Stimulated activated CD4-positive, alpha-beta T cell treated with anti-CD3 and anti-CD28 coated beads, TNF-alpha, amount 100 ng/mL, for 48 hours (primary cell): ENCODE results near the gene MOB1B.
"Not testable (repeated sequence)": the region's sequence is repeated elsewhere in the genome, so short reads cannot be mapped to it uniquely, and the experiment has no call there.

Experiments used
- DNase-seq, 3 donors: peaks; one replicate each; pipeline ENCODE4 v3.0.0-alpha.2; 2020; ENCODE audit warnings: low read depth in 3 of 3

The MOB1B gene

DNA sequence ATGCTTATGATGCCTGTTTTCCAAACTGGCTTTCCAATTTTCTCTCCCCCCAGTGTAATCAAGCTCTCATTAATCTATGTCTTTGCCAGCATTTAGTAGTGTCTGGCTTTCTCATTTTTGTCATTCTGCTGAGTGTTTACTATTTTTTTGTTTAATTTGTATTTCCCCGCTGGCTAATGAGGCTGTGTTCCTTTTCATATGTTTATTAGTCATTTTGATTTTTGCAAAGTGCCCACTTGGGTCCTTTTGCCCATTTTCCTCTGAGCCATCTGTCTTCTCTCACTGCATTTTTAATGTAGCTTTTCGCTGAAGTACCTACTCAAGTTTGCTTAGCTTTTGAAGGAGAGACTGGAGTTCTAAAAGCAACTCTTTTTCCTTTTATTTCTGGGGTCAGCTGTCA is 106.0 kb downstream of the MOB1B start:
- DNase-seq: no peak

- DNase-seq: no peak
Measured at GRCh38 chr4:71009086-71009485, 106.9 kb downstream of the MOB1B start.

- no peak for DNase-seq
Measured at GRCh38 chr4:71009890-71010588, 107.9 kb downstream of the MOB1B start.

DNA sequence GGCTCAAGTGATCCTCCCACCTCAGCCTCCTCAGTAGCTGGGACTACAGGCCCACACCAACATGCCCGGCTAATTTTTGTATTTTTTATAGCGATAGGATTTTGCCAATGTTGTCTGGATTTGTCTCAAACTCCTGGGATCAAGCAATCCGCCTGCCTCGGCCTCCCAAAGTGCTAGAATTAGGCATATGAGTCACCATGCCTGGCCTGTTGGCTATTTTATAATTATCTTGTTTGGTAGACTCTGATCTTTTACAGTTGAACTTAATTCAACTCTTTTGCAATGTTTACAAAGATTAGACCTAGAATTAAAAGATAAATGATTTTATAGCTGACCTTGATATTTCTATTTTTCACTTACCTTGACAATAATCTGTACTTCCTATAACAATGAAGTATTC is 109.3 kb downstream of the MOB1B start:
- no peak for DNase-seq

DNA sequence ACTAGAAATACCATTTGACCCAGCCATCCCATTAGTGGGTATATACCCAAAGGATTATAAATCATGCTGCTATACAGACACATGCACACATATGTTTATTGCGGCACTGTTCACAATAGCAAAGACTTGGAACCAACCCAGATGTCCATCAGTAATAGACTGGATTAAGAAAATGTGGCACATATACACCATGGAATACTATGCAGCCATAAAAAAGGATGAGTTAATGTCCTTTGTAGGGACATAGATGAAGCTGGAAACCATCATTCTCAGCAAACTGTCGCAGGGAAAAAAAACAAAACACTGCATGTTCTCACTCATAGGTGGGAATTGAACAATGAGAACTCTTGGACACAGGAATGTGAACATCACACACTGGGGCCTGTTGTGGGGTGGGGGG is 115.2 kb downstream of the MOB1B start:
- not testable (repeated sequence) for DNase-seq

DNA sequence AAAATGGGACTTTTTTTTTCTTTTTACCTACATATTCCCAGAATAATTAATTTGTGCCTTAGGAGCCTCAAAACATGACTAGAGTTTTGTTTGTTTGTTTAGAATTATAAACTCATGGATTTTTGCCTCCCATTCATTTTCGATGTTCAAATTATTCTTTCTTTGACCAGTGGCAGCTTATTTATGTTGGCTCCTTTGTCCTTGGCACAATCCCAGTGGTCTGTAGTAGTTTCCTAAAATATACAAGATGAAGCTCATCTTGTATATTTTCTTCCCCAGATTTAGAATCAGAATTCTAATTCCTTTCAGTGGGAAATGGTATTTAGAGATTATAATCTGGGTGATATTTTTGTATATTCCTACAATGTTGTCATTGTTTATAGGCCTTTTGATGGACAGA is 118.4 kb downstream of the MOB1B start:
- no peak for DNase-seq

GRCh38 chr4:71025654-71026053 is 123.5 kb downstream of the MOB1B start:
- no peak for DNase-seq

- DNase-seq: no peak
Measured at GRCh38 chr4:71026086-71026485, 123.9 kb downstream of the MOB1B start.

- DNase-seq: no peak
Measured at GRCh38 chr4:71027611-71028010, 125.4 kb downstream of the MOB1B start.

- no peak for DNase-seq
Measured at GRCh38 chr4:71029504-71029903, 127.3 kb downstream of the MOB1B start.

DNA sequence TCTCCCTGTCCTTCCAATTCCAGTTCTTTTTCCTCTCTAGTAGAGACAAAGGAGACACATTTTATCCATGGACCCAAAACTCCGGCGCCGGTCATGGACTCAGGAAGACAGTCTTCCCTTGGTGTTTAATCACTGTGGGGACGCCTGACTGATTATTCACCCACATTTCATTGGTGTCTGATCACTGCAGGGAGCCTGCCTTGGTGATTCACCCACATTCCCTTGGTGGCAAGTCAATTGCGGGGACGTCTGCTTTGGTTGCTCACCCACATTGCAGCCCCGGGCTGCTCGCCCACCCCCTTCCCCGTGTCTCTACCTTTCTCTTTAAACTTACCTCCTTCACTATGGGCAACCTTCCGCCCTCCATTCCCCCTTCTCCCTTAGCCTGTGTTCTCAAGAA is 129.9 kb downstream of the MOB1B start:
- DNase-seq: not testable (repeated sequence)
